ENCODE measurements around the gene ABCC4.

The ABCC4 gene

GRCh38 chr13:95221971-95222732 is 79.1 kb downstream of the ABCC4 start:
- no peak for DNase-seq
- H3K9me3 ChIP-seq = no peaks in the 10 kb centered on the region
- TF ChIP-seq, protein P1, sequence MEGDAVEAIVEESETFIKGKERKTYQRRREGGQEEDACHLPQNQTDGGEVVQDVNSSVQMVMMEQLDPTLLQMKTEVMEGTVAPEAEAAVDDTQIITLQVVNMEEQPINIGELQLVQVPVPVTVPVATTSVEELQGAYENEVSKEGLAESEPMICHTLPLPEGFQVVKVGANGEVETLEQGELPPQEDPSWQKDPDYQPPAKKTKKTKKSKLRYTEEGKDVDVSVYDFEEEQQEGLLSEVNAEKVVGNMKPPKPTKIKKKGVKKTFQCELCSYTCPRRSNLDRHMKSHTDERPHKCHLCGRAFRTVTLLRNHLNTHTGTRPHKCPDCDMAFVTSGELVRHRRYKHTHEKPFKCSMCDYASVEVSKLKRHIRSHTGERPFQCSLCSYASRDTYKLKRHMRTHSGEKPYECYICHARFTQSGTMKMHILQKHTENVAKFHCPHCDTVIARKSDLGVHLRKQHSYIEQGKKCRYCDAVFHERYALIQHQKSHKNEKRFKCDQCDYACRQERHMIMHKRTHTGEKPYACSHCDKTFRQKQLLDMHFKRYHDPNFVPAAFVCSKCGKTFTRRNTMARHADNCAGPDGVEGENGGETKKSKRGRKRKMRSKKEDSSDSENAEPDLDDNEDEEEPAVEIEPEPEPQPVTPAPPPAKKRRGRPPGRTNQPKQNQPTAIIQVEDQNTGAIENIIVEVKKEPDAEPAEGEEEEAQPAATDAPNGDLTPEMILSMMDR (IDR thresholded peaks at IDR 0.05; ENCODE audit: low read depth, low read length) = no peak
- H3K4me1 ChIP-seq = peaks cover 7% of the 10 kb centered on the region
- no peaks in the 10 kb centered on the region for H3K36me3 ChIP-seq
- H3K27me3 ChIP-seq = no peaks in the 10 kb centered on the region
- no peak overlapping the region for H3K4me3 ChIP-seq (ENCODE audit: low read depth, low read length)

- no peaks in the 10 kb centered on the region for H3K27me3 ChIP-seq
- H3K4me3 ChIP-seq (ENCODE audit: low read depth, low read length) = no peak overlapping the region
- no peaks in the 10 kb centered on the region for H3K9me3 ChIP-seq
- peaks cover 7% of the 10 kb centered on the region for H3K4me1 ChIP-seq
- no peaks in the 10 kb centered on the region for H3K36me3 ChIP-seq
- no peak for DNase-seq
- TF ChIP-seq, protein P1 (IDR thresholded peaks at IDR 0.05; ENCODE audit: low read depth, low read length) = no peak
These were observed 80.6 kb downstream of the ABCC4 start for GRCh38 chr13:95220611-95221010.

DNA sequence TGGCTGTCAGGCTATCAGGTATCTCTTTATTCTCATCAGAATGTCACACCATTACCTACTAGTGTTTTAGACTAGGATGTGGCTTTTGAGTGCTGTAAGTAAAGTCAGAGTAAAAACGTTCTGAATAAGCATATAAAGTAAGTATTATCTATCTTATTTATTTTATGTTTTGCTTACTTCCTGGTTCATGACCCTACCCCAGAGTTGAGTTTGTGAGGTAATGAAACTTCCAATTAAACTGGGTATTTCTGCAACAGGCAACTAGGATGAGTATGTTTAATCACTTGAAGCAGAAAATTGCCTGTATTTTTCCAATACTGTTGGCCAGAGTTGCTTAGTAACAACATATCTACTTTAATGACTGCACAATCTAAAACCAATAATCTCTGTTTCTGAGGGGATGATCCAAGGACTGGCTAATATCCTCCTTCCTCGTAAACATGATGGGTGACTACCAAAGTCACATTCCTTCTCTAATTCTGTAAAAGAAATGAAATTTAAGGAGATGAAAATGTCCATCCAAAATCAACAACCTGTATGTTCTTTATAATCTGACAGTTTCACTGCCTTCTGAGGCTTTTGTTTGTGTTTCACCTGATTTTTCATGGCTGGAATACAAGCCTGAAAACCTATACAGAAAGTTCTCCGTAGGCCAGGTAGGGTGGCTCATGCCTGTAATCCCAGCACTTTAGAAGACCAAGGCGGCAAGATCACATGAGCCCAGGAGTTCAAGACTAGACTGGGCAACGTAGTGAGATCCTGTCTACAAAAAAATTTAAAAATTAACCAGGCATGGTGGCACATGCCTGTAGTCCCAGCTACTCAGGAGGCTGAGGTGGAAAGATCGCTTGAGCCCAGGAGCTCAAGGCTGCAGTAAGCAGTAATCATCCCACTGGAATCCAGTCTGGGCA is 83.1 kb downstream of the ABCC4 start:
- DNase-seq = no peak
- Histone ChIP-seq H3K9me3 (no peaks in the 10 kb centered on the region), H3K27me3 (no peaks in the 10 kb centered on the region), H3K4me1 (peaks cover 7% of the 10 kb centered on the region), H3K36me3 (no peaks in the 10 kb centered on the region), H3K4me3 (ENCODE audit: low read depth, low read length) (no peak overlapping the region)
- TF ChIP-seq, protein P1 (IDR thresholded peaks at IDR 0.05; ENCODE audit: low read depth, low read length) = no peak

GRCh38 chr13:95216182-95216581 is 85.1 kb downstream of the ABCC4 start:
- H3K4me1 ChIP-seq = peaks cover 7% of the 10 kb centered on the region
- DNase-seq = no peak
- H3K36me3 ChIP-seq = no peaks in the 10 kb centered on the region
- H3K27me3 ChIP-seq = no peaks in the 10 kb centered on the region
- no peaks in the 10 kb centered on the region for H3K9me3 ChIP-seq
- no peak overlapping the region for H3K4me3 ChIP-seq (ENCODE audit: low read depth, low read length)
- TF ChIP-seq, protein P1 (IDR thresholded peaks at IDR 0.05; ENCODE audit: low read depth, low read length) = no peak

- TF ChIP-seq, protein P1 (IDR thresholded peaks at IDR 0.05; ENCODE audit: low read depth, low read length) = no peak
- Histone ChIP-seq H3K36me3 (no peaks in the 10 kb centered on the region), H3K4me3 (ENCODE audit: low read depth, low read length) (no peak overlapping the region), H3K4me1 (no peaks in the 10 kb centered on the region; the same call in 1 of the 2 replicates), H3K9me3 (no peaks in the 10 kb centered on the region), H3K27me3 (no peaks in the 10 kb centered on the region)
- DNase-seq = no peak
These were observed 88.0 kb downstream of the ABCC4 start for GRCh38 chr13:95212983-95213850.

All from BE2C (cell line).